K562 (cell line): Measurements from ENCODE around the gene TNFSF13. TPM values are rescaled to one million over a fixed set of nuclear protein-coding genes. Genes with fewer than 3 reads are reported as not detected.

ENCODE experiments used
- ATAC-seq: fragments of 200-7000 bp; cut with Tn5 transposase; 3 replicates; pipeline ENCODE4 v1.9.1; 2020; ENCODE audit warnings: moderate library complexity
- BruUV-seq: library from RNA; stranded (reverse); fragments of 400-500 nt; replicated peaks from 2 replicates; lab custom pipeline; 2021; lab: Mats Ljungman, UMichigan
- CTCF ChIA-PET: fragments of 300-600 bp; formaldehyde crosslinking; extraction: SDS; loops from one replicate; lab custom pipeline; 2021; ENCODE audit warnings: low intra/inter-chr PET ratio; lab: Yijun Ruan, JAX
- POLR2A ChIA-PET: fragments of 300-600, 350-650 bp; sonication (Branson Sonifier 250); formaldehyde crosslinking; extraction: SDS; loops from one replicate; lab custom pipeline; 2021; ENCODE audit warnings: antibody characterized with exemption, inconsistent platforms; lab: Yijun Ruan, JAX
- DNase-seq, 4 experiments: peaks; one replicate each; pipeline versions ENCODE4 v3.0.0 to v3.0.0-alpha.2; 2011 to 2018; ENCODE audit warnings: low spot score in 3 of 4, mixed read lengths in 3 of 4; ENCODE audit errors: extremely low read depth in 1 of 4
- FAIRE-seq: peaks from 2 replicates; lab custom pipeline; 2011; peaks lifted over from hg19 to GRCh38; lab: Jason Lieb, UNC
- H2AFZ ChIP-seq: 2 replicates; pipeline ENCODE4 v1.6.0; 2011; ENCODE audit warnings: low read depth, low read length, control low read depth, inconsistent platforms
- H3K27ac ChIP-seq: fragments of 200-600 bp; 3 replicates; pipeline ENCODE4 v1.8.0; 2011; ENCODE audit warnings: low read depth, mild to moderate bottlenecking, control low read depth, inconsistent platforms, low read length, moderate library complexity, mixed read lengths; ENCODE audit errors: extremely low read depth
- H3K27me3 ChIP-seq, 2 experiments: fragments of 300-600 bp in 1 of 2; 2 replicates in 1 of 2; 3 replicates in 1 of 2; pipeline versions ENCODE4 v1.6.0 to v1.8.0; 2011; ENCODE audit warnings: inconsistent platforms in 2 of 2, low read length in 2 of 2, mild to moderate bottlenecking in 1 of 2, mixed read lengths in 1 of 2, moderate library complexity in 1 of 2; ENCODE audit not compliant: control insufficient read depth in 2 of 2, insufficient read depth in 2 of 2
- H3K36me3 ChIP-seq: fragments of 300-600 bp; 3 replicates; pipeline ENCODE4 v1.8.0; 2011; ENCODE audit warnings: mild to moderate bottlenecking, low read length, inconsistent platforms; ENCODE audit not compliant: control insufficient read depth, insufficient read depth
- H3K4me1 ChIP-seq, 2 experiments: fragments of 200-600 bp in 1 of 2; replicated peaks in 1 of 2; 2 replicates in 1 of 2; 3 replicates in 1 of 2; pipeline versions ENCODE4 v1.5.1 to v1.8.0; 2011; ENCODE audit warnings: inconsistent platforms in 2 of 2, low read length in 2 of 2, mild to moderate bottlenecking in 1 of 2, mixed read lengths in 1 of 2, moderate library complexity in 1 of 2; ENCODE audit not compliant: control insufficient read depth in 2 of 2, insufficient read depth in 2 of 2
- H3K4me2 ChIP-seq: 2 replicates; pipeline ENCODE4 v1.6.1; 2011; ENCODE audit warnings: low read length, control low read depth, inconsistent platforms, mixed read lengths; ENCODE audit not compliant: insufficient read depth
- H3K4me3 ChIP-seq: fragments of 200-600 bp; sonication (generic), shearing (Covaris generic); 2 replicates; pipeline ENCODE4 v1.5.1; 2016; ENCODE audit warnings: control low read depth, inconsistent platforms
- H3K79me2 ChIP-seq: fragments of 200-600 bp; 3 replicates; pipeline ENCODE4 v1.8.0; 2011; ENCODE audit warnings: low read length, inconsistent platforms; ENCODE audit not compliant: control insufficient read depth, insufficient read depth
- H3K9ac ChIP-seq, 2 experiments: 2 replicates each; pipeline versions ENCODE4 v1.6.0 to v1.6.1; 2011; ENCODE audit warnings: low read depth in 2 of 2, low read length in 2 of 2, control low read depth in 1 of 2, inconsistent platforms in 1 of 2, mild to moderate bottlenecking in 1 of 2, mixed read lengths in 1 of 2; ENCODE audit not compliant: insufficient read depth in 1 of 2
- H3K9me1 ChIP-seq: one replicate; pipeline ENCODE4 v1.6.0; 2011; ENCODE audit warnings: inconsistent platforms, mild to moderate bottlenecking, low read length, moderate library complexity; ENCODE audit not compliant: control insufficient read depth, insufficient read depth
- H3K9me3 ChIP-seq: replicated peaks from 2 replicates; pipeline ENCODE4 v1.5.1; 2011; ENCODE audit warnings: low read depth, low read length, inconsistent platforms; ENCODE audit not compliant: control insufficient read depth, insufficient read depth
- H4K20me1 ChIP-seq: replicated peaks from 2 replicates; pipeline ENCODE4 v1.6.1; 2011; ENCODE audit warnings: low read length, inconsistent platforms, mixed read lengths; ENCODE audit not compliant: control insufficient read depth, insufficient read depth
- CBFB ChIP-seq: sonication (generic); formaldehyde crosslinking; IDR thresholded peaks from 2 replicates; pipeline ENCODE4 v1.4.0; 2020; ENCODE audit warnings: mild to moderate bottlenecking, missing genetic modification reagents
- ESRRA ChIP-seq: fragments of 450-650 bp; IDR thresholded peaks from 2 replicates; pipeline ENCODE4 v1.6.1; 2014; ENCODE audit warnings: low read depth, mild to moderate bottlenecking, moderate library complexity, borderline replicate concordance
- GATA2 ChIP-seq: sonication (generic); formaldehyde crosslinking; IDR thresholded peaks from 2 replicates; pipeline ENCODE4 v1.4.0; 2020; ENCODE audit warnings: mild to moderate bottlenecking, missing genetic modification reagents
- MEIS2 ChIP-seq: fragments of 450-650 bp; IDR thresholded peaks from 2 replicates; pipeline ENCODE4 v1.6.1; 2014; ENCODE audit warnings: mild to moderate bottlenecking; ENCODE audit not compliant: partially characterized antibody
- MYC ChIP-seq, 2 experiments: fragments of 250-450 bp in 1 of 2; sonication (Bioruptor Pico) in 1 of 2; IDR thresholded peaks; 2 replicates each; pipeline versions ENCODE4 v1.5.1 to v1.6.1; 2012 to 2021; ENCODE audit warnings: low read depth in 2 of 2, borderline replicate concordance in 1 of 2, improper control_type of control experiment in 1 of 2, low read length in 1 of 2, mild to moderate bottlenecking in 1 of 2, moderate library complexity in 1 of 2
- NFE2 ChIP-seq: IDR thresholded peaks from 2 replicates; pipeline ENCODE4 v1.6.1; 2014; ENCODE audit warnings: antibody characterized with exemption, low read depth
- NFXL1 ChIP-seq: fragments of 450-650 bp; formaldehyde crosslinking; IDR thresholded peaks from 2 replicates; pipeline ENCODE4 v1.4.0; 2021; ENCODE audit warnings: mild to moderate bottlenecking
- NR2C2 ChIP-seq, 2 experiments: fragments of 200-800 bp in 1 of 2; sonication (Bioruptor generic) in 1 of 2; sonication (generic) in 1 of 2; formaldehyde crosslinking in 1 of 2; IDR thresholded peaks; 2 replicates each; pipeline versions ENCODE4 v1.6.1 to v1.8.0; 2016 to 2022; ENCODE audit warnings: mild to moderate bottlenecking in 1 of 2, missing compliant biosample characterization in 1 of 2, missing genetic modification characterization in 1 of 2, missing genetic modification reagents in 1 of 2
- POLR2AphosphoS5 ChIP-seq: IDR thresholded peaks from 2 replicates; pipeline ENCODE4 v1.6.1; 2011; ENCODE audit warnings: mild to moderate bottlenecking, low read depth, low read length, moderate library complexity; ENCODE audit not compliant: control insufficient read depth, insufficient read depth
- RBBP5 ChIP-seq: fragments of 200-600 bp; sonication (generic); IDR thresholded peaks from 2 replicates; pipeline ENCODE4 v1.6.1; 2012; ENCODE audit warnings: borderline replicate concordance, mild to moderate bottlenecking, low read length, control low read depth, inconsistent platforms; ENCODE audit not compliant: insufficient read depth, poor library complexity, severe bottlenecking
- RFX5 ChIP-seq: IDR thresholded peaks from 2 replicates; pipeline ENCODE4 v1.6.1; 2011; ENCODE audit warnings: low read depth, mild to moderate bottlenecking, improper control_type of control experiment, low read length
- YY1 ChIP-seq, 3 experiments: IDR thresholded peaks; 2 replicates each; pipeline ENCODE4 v1.6.1; 2011; ENCODE audit warnings: low read length in 2 of 3, mild to moderate bottlenecking in 2 of 3, moderate library complexity in 2 of 3, borderline replicate concordance in 1 of 3, control low read depth in 1 of 3, low read depth in 1 of 3; ENCODE audit not compliant: insufficient read depth in 3 of 3, insufficient replicate concordance in 2 of 3, control insufficient read depth in 1 of 3, insufficient read length in 1 of 3; ENCODE audit errors: extremely low read depth in 1 of 3
- ZFX ChIP-seq: sonication (generic); formaldehyde crosslinking; IDR thresholded peaks from 2 replicates; pipeline ENCODE4 v1.8.0; 2022; ENCODE audit warnings: mild to moderate bottlenecking, missing genetic modification reagents, moderate library complexity
- ZNF23 ChIP-seq: fragments of 250-450 bp; sonication (Bioruptor Pico); IDR thresholded peaks from 2 replicates; pipeline ENCODE4 v1.4.0; 2020; ENCODE audit warnings: mild to moderate bottlenecking
- ZNF24 ChIP-seq: fragments of 450-650 bp; IDR thresholded peaks from 2 replicates; pipeline ENCODE4 v1.6.1; 2016
- WGBS: fragments of 100-300 bp; shearing (Covaris generic); methylation state at CpG from one replicate; pipeline ENCODE4 v1.1.6; 2016; ENCODE audit warnings: low coverage, mixed read lengths; ENCODE audit not compliant: insufficient coverage; ENCODE audit errors: missing lambda C conversion rate; 5-methylcytosine and 5-hydroxymethylcytosine counted together
- in situ Hi-C: fragments of 300-500 bp; cut with MboI; formaldehyde crosslinking; loops from 4 replicates; pipeline ENCODE4 v1.15.0; 2018; ENCODE audit warnings: inconsistent platforms, mixed read lengths
- intact Hi-C: fragments of 100-400 bp; cut with micrococcal nuclease; formaldehyde crosslinking; loops from 2 replicates; pipeline ENCODE4 v1.14.2; 2022
- polyA plus RNA-seq, 8 experiments: library from polyadenylated mRNA; depleted of rRNA in 4 of 8; stranded (reverse) in 5 of 8; unstranded in 3 of 8; fragments of >200 nt; fragmentation: Nextera tagmentation in 2 of 8; fragmentation: Illumina TruSeq in 1 of 8; extraction: Ambion mirVana in 2 of 8; extraction: Trizol in 1 of 8; gene quantifications; 2 replicates each; pipeline versions ENCODE4 v1.2.1 to v1.2.3, GENCODE V29; 2011 to 2014; ENCODE audit warnings: inconsistent platforms in 1 of 8, missing spikeins in 1 of 8
- total RNA-seq, 7 experiments: library from RNA; depleted of rRNA in 6 of 7; stranded (reverse); fragments of >200 nt in 6 of 7; fragmentation: Illumina TruSeq in 2 of 7; extraction: Trizol in 2 of 7; gene quantifications; 2 replicates each; pipeline versions ENCODE4 v1.2.1 to v1.2.3, GENCODE V29; 2011 to 2021; ENCODE audit warnings: low replicate concordance in 1 of 7
- TF ChIP-seq, protein P1 (sequence below), 2 experiments: fragments of 150-350 bp in 1 of 2; IDR thresholded peaks; 2 replicates each; pipeline ENCODE4 v1.6.1; 2012 to 2016; ENCODE audit warnings: low read depth in 2 of 2, low read length in 2 of 2, mild to moderate bottlenecking in 1 of 2, moderate library complexity in 1 of 2

The TNFSF13 gene
- total and polyA plus RNA-seq, 9 of the 15 experiments (the other 6 are each of a cell fraction or from before 2014, with no cell fraction given): 0.04 to 0.51 (median 0.19) TPM; not detected in 1

DNA sequence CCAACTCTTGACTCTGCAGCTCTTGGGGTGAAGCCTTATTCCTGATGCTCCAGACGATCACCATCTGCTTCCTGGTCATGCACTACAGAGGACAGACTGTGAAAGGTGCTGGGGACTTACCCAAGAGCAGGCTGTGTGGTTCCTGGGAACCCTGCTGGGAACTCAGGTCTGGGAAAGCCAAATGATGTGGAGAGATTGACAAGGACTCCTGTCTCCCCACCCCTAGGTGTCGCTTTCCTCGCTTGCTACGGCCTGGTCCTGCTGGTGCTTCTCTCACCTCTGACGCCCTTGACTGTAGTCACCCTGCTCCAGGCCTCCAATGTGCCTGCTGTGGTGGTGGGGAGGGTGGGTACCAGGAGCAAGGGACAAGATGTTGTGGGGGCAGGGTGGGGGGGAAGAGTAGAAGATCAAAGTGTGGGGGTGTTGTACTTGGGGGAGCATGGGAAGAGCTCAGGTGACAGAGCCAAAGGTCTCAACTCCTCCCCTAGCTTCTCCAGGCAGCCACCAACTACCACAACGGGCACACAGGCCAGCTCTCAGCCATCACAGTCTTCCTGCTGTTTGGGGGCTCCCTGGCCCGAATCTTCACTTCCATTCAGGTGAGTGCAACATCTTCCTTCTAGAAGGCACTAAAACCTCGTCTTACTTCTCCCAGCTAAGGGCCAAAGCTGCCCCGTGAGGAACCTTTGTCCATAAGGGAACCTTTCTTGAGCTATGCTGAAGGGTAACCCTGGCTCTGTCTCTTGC is 28.3 kb downstream of the TNFSF13 start:
- peak; percentile 56 to 87 (median 61) for DNase-seq
- H3K9ac ChIP-seq: peak overlapping the region; percentile 53 to 72; a peak in 3 of 4 replicates
- TF ChIP-seq MEIS2: peak; percentile 68
- TF ChIP-seq NFXL1 (CRISPR knock-in tag): no peak
- TF ChIP-seq NFE2: no peak
- peak; percentile 84 for TF ChIP-seq ESRRA
- TF ChIP-seq ZNF23 (CRISPR knock-in tag): no peak
- TF ChIP-seq, protein P1, sequence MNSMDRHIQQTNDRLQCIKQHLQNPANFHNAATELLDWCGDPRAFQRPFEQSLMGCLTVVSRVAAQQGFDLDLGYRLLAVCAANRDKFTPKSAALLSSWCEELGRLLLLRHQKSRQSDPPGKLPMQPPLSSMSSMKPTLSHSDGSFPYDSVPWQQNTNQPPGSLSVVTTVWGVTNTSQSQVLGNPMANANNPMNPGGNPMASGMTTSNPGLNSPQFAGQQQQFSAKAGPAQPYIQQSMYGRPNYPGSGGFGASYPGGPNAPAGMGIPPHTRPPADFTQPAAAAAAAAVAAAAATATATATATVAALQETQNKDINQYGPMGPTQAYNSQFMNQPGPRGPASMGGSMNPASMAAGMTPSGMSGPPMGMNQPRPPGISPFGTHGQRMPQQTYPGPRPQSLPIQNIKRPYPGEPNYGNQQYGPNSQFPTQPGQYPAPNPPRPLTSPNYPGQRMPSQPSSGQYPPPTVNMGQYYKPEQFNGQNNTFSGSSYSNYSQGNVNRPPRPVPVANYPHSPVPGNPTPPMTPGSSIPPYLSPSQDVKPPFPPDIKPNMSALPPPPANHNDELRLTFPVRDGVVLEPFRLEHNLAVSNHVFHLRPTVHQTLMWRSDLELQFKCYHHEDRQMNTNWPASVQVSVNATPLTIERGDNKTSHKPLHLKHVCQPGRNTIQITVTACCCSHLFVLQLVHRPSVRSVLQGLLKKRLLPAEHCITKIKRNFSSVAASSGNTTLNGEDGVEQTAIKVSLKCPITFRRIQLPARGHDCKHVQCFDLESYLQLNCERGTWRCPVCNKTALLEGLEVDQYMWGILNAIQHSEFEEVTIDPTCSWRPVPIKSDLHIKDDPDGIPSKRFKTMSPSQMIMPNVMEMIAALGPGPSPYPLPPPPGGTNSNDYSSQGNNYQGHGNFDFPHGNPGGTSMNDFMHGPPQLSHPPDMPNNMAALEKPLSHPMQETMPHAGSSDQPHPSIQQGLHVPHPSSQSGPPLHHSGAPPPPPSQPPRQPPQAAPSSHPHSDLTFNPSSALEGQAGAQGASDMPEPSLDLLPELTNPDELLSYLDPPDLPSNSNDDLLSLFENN (IDR thresholded peaks at IDR 0.05; ENCODE audit: low read depth in 2 of 2, low read length in 2 of 2): no peak
- TF ChIP-seq NR2C2 (CRISPR knock-in tag; IDR thresholded peaks at IDR 0.05): no peak
- TF ChIP-seq NR2C2 (tag; IDR thresholded peaks at IDR 0.05): 0 out of 2 replicates have a peak, but pooled peaks have one; percentile 26
- no peak for TF ChIP-seq CBFB (CRISPR knock-in tag)
- TF ChIP-seq RFX5: no peak
- TF ChIP-seq RBBP5: peak; percentile 22
- TF ChIP-seq ZFX: peak; percentile 28; the same call in 1 of the 2 replicates
- no peak for TF ChIP-seq GATA2 (CRISPR knock-in tag)
- 0 out of 2 replicates have a peak, but pooled peaks have one; percentile 6 for TF ChIP-seq POLR2AphosphoS5
- no peak for TF ChIP-seq MYC (IDR thresholded peaks at IDR 0.05; ENCODE audit: low read depth, low read length)
- no peak for TF ChIP-seq MYC (CRISPR knock-in tag; IDR thresholded peaks at IDR 0.05; ENCODE audit: borderline replicate concordance, low read depth)
- no peak for TF ChIP-seq ZNF24
- peak in 1 of 3 experiments; percentile 10 for TF ChIP-seq YY1 (IDR thresholded peaks at IDR 0.05; ENCODE audit: borderline replicate concordance in 1 of 3, control insufficient read depth in 1 of 3, extremely low read depth in 1 of 3, insufficient read depth in 3 of 3, insufficient read length in 1 of 3, insufficient replicate concordance in 2 of 3, low read depth in 1 of 3, low read length in 2 of 3)

More for the DNA sequence above, 28.3 kb downstream of the TNFSF13 start:
- H3K79me2 ChIP-seq: peaks cover 63% of the 10 kb centered on the region
- peak overlapping the region; percentile 94 for H3K4me2 ChIP-seq
- FAIRE-seq: peak; percentile 91
- no peaks in the 10 kb centered on the region for H4K20me1 ChIP-seq
- POLR2A ChIA-PET: interaction anchor here (0.5 to 2.8 kb wide), 6 partner anchors 14 to 231 kb away, joined by 3 to 24 read pairs (median 4); partner anchors contain the start of genes TP53 and WRAP53
- ATAC-seq: peak; percentile 58
- 25% methylated on average over 7 of the region's 9 CpGs for WGBS
- CTCF ChIA-PET: interaction anchor here (1.1 kb wide), 1 partner anchor 100 kb away, joined by 3 read pairs; the partner anchor contains the start of gene TP53
- no peak overlapping the region for H2AFZ ChIP-seq
- H3K27ac ChIP-seq: peak overlapping the region; percentile 99
- no peaks in the 10 kb centered on the region for H3K27me3 ChIP-seq
- no peaks in the 10 kb centered on the region for H3K9me1 ChIP-seq
- no peak overlapping the region for H3K4me3 ChIP-seq
- no TSS peak for BruUV-seq
- peaks cover 55% of the 10 kb centered on the region for H3K36me3 ChIP-seq
- intact Hi-C loops: loop anchor here (5.0 kb wide), 1 partner anchor 100 kb away; the partner anchor contains the start of genes TP53 and WRAP53
- H3K9me3 ChIP-seq: no peaks in the 10 kb centered on the region
- in situ Hi-C loops: no loop called here
- H3K4me1 ChIP-seq: peaks cover 43 to 68% of the 10 kb centered on the region in 2 experiments
